HG02938 (cell line): ENCODE results near the gene GLIPR2.
"Not testable (repeated sequence)": the region's sequence is repeated elsewhere in the genome, so short reads cannot be mapped to it uniquely, and the experiment has no call there.

Source experiments
- ATAC-seq: cut with Tn5 transposase; IDR thresholded peaks from one replicate; pipeline ENCODE4 v1.9.1; 2021; ENCODE audit warnings: mild to moderate bottlenecking, moderate library complexity; ENCODE audit not compliant: unreplicated experiment

Gene GLIPR2

GRCh38 chr9:36143245-36143641 is 6.7 kb downstream of the GLIPR2 start:
- no peak for ATAC-seq

GRCh38 chr9:36144309-36145232 is 8.0 kb downstream of the GLIPR2 start:
- no peak for ATAC-seq

GRCh38 chr9:36145970-36146369 is 9.4 kb downstream of the GLIPR2 start:
- no peak for ATAC-seq

GRCh38 chr9:36146651-36147050 is 10.1 kb downstream of the GLIPR2 start:
- no peak for ATAC-seq

GRCh38 chr9:36147441-36148175 is 11.1 kb downstream of the GLIPR2 start:
- ATAC-seq: no peak

GRCh38 chr9:36148311-36149051 is 11.9 kb downstream of the GLIPR2 start:
- no peak for ATAC-seq

- no peak for ATAC-seq
These were observed 12.7 kb downstream of the GLIPR2 start for GRCh38 chr9:36149197-36149596.

- ATAC-seq: no peak
These were observed 14.2 kb downstream of the GLIPR2 start for GRCh38 chr9:36150574-36151315.

- peak; percentile 84 for ATAC-seq
These were observed 15.0 kb downstream of the GLIPR2 start for GRCh38 chr9:36151316-36152210.

- no peak for ATAC-seq
These were observed 16.4 kb downstream of the GLIPR2 start for GRCh38 chr9:36152741-36153438.

- ATAC-seq: no peak
These were observed 17.2 kb downstream of the GLIPR2 start for GRCh38 chr9:36153746-36154145.

- ATAC-seq: no peak
These were observed 17.9 kb downstream of the GLIPR2 start for GRCh38 chr9:36154331-36154952.

GRCh38 chr9:36156116-36156515 is 19.6 kb downstream of the GLIPR2 start:
- ATAC-seq: no peak

- ATAC-seq: no peak
These were observed 21.6 kb downstream of the GLIPR2 start for GRCh38 chr9:36158122-36158521.

GRCh38 chr9:36158917-36159316 is 22.4 kb downstream of the GLIPR2 start:
- no peak for ATAC-seq

- not testable (repeated sequence) for ATAC-seq
These were observed 23.0 kb downstream of the GLIPR2 start for GRCh38 chr9:36159509-36159908.

- not testable (repeated sequence) for ATAC-seq
These were observed 23.6 kb downstream of the GLIPR2 start for GRCh38 chr9:36160126-36160525.

GRCh38 chr9:36161187-36161586 is 24.7 kb downstream of the GLIPR2 start:
- ATAC-seq: no peak
